Hepatic stellate cell (primary cell): Measurements from ENCODE around the gene UQCRC2.
"Not testable (repeated sequence)": the region's sequence is repeated elsewhere in the genome, so short reads cannot be mapped to it uniquely, and the experiment has no call there.

Source experiments
- DNase-seq: peaks from one replicate; pipeline ENCODE4 v3.0.0; 2011; ENCODE audit warnings: low spot score

The UQCRC2 gene

GRCh38 chr16:21952793-21953540 is at the start of gene UQCRC2:
Gene UQCRC2 (plus strand): TSS chr16:21953361. CDS start chr16:21953424, 63 bp downstream.
- peak; percentile 89 for DNase-seq

DNA sequence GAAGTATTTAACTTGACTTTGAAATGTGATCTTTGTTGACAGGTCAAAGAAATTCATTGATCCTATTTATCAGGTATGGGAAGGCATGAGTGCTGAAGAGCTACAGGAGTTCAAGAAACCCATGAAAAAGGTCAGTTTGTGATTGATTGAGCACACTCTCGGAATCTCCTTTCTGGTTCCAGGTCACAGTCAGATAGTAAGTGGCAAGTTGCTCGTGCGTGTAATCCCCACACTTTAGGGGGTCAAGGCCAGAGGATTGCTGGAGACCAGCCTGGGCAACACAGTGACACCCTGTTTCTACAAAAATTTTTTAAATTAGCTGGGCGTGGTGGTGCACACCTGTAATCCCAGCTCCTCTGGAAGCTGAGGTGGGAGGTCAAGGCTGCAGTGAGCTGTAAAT is 20.5 kb upstream of the UQCRC2 start:
- not testable (repeated sequence) for DNase-seq

GRCh38 chr16:21933316-21933715 is 19.8 kb upstream of the UQCRC2 start:
- not testable (repeated sequence) for DNase-seq

GRCh38 chr16:21933790-21934189 is 19.4 kb upstream of the UQCRC2 start:
- not testable (repeated sequence) for DNase-seq

DNA sequence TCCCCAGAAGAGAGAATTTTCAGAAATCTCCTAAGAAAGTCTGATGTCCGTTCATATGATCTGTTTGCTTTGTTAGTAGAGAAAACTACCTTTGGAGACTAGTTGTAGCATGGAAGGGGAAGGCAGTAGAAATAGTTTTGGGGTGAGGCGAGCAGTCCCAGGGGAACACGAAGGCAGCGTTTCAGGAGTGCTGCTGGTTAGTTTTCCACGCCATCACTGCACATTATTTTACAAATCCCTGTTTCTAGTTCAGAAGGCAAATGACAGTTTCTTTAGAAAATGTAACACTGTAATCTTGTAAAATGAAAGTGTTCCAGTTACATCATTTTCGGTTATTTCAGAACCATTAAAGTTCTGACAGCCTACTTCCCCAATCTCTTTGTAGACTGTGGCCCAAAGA is 16.9 kb upstream of the UQCRC2 start:
- DNase-seq, result not testable (repeated sequence)

DNA sequence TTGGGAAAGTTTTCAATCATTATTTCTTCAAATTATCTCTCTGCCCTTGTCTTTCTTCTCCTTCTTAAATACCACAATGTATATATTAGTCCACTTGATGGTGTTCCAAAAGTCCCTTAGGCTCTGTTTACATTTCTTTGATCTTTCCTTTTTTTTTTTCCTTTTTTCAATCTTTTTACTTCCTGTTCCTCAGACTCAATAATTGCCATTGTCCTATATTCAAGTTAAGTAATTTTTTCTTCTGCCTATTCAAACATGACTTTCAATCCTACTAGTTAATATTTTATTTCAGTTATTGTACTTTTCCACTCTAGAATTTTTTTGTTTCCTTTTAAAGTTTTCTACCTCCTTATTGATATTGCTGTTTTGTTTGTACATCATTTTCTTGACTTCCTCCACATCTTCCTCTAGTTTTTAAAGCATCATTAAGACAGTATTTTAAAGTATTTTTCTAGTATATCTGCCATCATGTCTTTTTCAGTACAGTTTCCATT is 15.8 kb upstream of the UQCRC2 start:
- no peak for DNase-seq

DNA sequence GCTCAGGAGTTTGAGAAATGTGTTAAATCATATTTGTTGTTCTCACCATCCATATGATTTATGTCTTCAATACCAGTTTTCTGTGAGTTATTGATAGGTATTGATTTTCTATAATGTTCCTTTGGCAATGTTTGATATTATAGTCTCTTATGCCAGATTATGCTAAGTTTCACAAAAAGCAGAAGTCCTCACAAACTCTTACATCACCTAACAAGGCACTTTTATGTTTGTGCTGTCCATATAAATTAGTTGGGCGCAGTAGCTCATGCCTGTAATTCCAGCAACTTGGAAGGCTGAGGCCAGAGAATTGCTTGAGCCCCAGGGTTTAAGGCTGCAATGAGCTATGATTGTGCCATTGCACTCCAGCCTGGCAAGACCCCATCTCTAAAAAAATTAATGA is 12.6 kb upstream of the UQCRC2 start:
- DNase-seq, result no peak

- no peak for DNase-seq
Observed at GRCh38 chr16:21943571-21943970, 9.6 kb upstream of the UQCRC2 start.

DNA sequence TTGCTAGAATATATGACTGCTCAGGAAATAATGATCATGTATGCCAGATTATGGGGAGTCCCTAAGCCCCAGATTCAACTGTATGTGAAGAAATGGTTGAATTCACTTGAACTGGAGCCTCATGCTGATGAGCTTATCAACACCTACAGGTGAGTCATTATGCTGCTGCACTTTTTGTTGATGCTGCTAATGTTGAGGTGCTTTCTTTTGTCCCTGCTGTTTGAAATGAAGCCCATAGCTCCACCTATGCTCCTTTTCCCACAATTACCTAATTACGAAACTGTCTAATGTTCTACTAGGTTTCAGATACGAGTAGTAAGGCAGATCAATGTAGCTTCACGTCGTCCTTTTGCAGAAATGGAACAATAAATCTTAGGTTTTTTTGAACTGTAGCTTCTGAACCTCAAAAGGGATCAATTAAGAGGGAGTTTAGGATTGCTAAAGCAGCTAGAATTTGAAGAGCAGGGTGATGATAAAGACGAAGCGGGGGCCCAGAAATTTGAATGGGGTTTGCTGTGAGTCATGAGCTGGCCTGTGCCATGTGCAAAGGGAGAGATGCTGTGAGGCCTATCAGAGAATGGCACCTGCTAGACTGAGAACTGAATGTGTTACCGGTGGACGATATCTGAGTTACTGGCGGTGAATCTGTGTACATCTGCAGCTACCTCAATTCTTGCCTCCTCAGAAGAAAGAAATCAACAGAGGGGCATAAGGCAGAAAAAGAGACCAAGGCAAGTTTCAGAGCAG is 6.1 kb upstream of the UQCRC2 start:
- DNase-seq, result no peak

DNA sequence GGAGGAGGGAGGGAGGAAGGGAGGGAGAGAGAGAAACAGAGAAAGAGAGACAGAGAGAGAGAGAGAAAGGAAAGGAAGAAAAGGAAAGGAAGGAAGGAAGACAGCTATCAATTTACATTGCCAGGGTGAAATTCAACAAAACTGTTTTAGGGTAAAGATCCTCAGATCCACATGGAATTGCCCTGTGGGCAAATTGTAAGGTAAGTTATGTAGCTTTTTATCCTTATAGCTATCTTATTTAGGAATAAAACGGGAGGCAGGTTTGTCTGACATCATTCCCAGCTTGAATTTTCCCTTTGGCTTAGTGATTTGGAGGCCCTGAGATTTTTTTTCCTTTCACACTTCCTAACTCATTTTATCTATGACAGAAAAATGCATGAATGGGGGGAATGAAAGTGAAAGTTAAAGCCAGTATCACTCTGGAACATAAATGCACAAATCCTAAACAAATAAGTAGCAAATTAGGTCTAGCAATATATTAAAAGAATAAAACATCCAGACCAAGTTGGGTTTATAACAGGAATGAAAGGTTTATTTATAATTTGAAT is 3.4 kb upstream of the UQCRC2 start:
- DNase-seq, result no peak

DNA sequence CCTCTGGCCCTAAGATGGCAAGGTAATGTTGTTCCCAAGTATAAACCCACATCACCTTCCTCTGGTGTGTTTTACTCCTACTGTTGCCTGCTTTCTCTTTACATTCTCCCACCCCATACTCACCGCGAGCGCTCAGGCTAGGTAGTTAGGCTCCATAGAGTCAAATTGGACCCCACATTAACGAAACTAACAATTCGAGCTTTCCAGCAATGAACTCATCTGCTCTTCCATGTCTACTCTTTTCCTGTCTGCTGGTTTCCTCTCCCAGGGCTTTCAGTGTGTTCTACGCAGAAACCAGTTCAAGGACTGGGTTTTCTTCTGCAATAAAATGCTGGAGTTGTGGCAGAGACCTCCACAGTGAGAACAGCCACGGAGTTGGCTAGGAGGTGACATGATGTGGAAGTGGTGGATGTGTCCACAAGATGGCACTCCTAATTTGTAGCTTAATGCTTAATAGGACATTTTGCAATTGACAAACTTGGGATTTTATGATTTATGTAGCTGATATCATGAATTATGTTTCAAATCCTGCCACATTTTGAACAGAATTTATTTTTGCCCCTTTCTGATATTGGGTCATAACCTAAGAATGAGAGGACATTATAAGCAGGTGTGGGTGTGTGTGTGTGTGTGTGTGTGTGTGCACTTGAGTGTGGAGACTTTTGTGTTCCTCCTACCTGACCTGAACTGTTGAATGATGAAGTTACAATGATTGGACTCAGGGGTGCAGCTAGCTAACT is 2.2 kb upstream of the UQCRC2 start:
- DNase-seq, result peak; percentile 29

GRCh38 chr16:21952040-21952792 is 945 bp upstream of the UQCRC2 start:
- peak; percentile 35 for DNase-seq

GRCh38 chr16:21953541-21953902 is 361 bp downstream of the UQCRC2 start:
- no peak for DNase-seq

- no peak for DNase-seq
Observed at GRCh38 chr16:21957714-21958346, 4.7 kb downstream of the UQCRC2 start.

GRCh38 chr16:21959050-21959449 is 5.9 kb downstream of the UQCRC2 start:
- no peak for DNase-seq

- DNase-seq, result no peak
Observed at GRCh38 chr16:21962475-21962874, 9.3 kb downstream of the UQCRC2 start.

GRCh38 chr16:21963887-21964286 is 10.7 kb downstream of the UQCRC2 start:
- DNase-seq, result no peak

DNA sequence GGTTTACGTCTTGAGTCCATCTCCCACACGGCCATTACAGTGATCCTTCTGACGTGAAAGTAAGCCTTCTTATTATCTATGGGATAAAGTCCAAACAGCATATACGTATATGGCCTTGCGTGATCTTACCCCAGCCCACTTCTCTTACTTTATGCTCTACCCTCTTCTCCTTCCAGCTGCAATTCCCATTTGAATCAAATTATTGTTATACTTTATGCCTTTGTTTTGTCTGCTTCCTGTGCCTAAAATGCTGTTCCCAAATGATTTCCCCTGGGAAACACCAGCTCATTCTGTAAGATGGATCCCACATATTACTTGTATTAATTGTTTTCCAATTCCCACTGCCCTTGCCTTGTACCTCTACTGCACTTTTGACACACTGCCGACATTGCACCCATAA is 11.2 kb downstream of the UQCRC2 start:
- no peak for DNase-seq

- DNase-seq, result no peak
Observed at GRCh38 chr16:21971856-21972255, 18.7 kb downstream of the UQCRC2 start.

- DNase-seq, result no peak
Observed at GRCh38 chr16:21973945-21974344, 20.8 kb downstream of the UQCRC2 start.

DNA sequence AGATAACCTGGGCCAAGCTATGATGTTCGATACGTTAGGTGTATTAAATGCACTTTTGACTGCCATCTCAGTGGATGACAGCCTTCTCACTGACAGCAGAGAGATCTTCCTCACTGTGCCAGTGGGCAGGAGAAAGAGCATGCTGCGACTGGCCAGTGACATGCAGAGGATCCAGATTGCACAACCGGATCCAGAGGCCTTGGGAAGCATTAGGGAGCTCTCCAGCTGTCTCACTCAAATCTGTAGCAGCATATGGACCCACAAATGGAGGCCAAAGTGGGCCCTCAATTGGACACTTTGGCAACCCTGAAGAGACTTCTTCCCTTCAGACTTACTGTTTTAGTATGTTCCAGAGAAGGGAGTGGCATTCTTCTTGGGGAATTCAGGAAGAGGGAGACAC is 26.9 kb downstream of the UQCRC2 start:
- DNase-seq, result no peak
